Left lobe of liver (tissue), 2 donors: ENCODE measurements around the gene TLK1. TPM values are rescaled to one million over a fixed set of nuclear protein-coding genes. Genes with fewer than 3 reads are reported as not detected.

ENCODE experiments used
- ATAC-seq: fragments of 200-7000 bp; cut with Tn5 transposase; one replicate; pipeline ENCODE4 v1.9.1; 2020; ENCODE audit warnings: mild to moderate bottlenecking, moderate library complexity
- DNase-seq: peaks from one replicate; pipeline ENCODE4 v3.0.0-alpha.2; 2020; ENCODE audit warnings: low spot score
- total RNA-seq: library from RNA; stranded (reverse); gene quantifications from one replicate; pipeline ENCODE4 v1.2.1, GENCODE V29; 2021
- donor health status: DM: no; HTN: no; CAD: no; lungs with moderate emphysema.
- donor health status: DM: no; HTN: yes; CAD: no.

TLK1 gene
- total RNA-seq, 1 donor from 2014 or later, result 35.7 TPM

GRCh38 chr2:170971071-170971470 lies 189.6 kb downstream of the TLK1 start:
- DNase-seq, result no peak
- no peak for ATAC-seq

GRCh38 chr2:170969872-170970496 lies 190.7 kb downstream of the TLK1 start:
- no peak for DNase-seq
- ATAC-seq, result no peak

GRCh38 chr2:170969030-170969429 lies 191.7 kb downstream of the TLK1 start:
- ATAC-seq, result no peak
- DNase-seq, result no peak

GRCh38 chr2:170968205-170969003 lies 192.3 kb downstream of the TLK1 start:
- DNase-seq, result no peak
- no peak for ATAC-seq

- ATAC-seq, result no peak
- DNase-seq, result no peak
Observed at GRCh38 chr2:170967553-170967952, 193.1 kb downstream of the TLK1 start.

- ATAC-seq (peak; percentile 87), DNase-seq (peak; percentile 58)
Observed at GRCh38 chr2:170966648-170967396, 193.9 kb downstream of the TLK1 start.

- ATAC-seq (no peak), DNase-seq (no peak)
Observed at GRCh38 chr2:170965446-170966225, 195.1 kb downstream of the TLK1 start.

GRCh38 chr2:170963386-170963785 lies 197.3 kb downstream of the TLK1 start:
- DNase-seq, result no peak
- no peak for ATAC-seq

- ATAC-seq (no peak), DNase-seq (no peak)
Observed at GRCh38 chr2:170953941-170954340, 206.8 kb downstream of the TLK1 start.

- DNase-seq (no peak), ATAC-seq (no peak)
Observed at GRCh38 chr2:170950221-170950761, 210.4 kb downstream of the TLK1 start.

- DNase-seq (no peak), ATAC-seq (no peak)
Observed at GRCh38 chr2:170949415-170949814, 211.3 kb downstream of the TLK1 start.

GRCh38 chr2:170944545-170944944 lies 216.1 kb downstream of the TLK1 start:
- no peak for DNase-seq
- peak; percentile 83 for ATAC-seq

GRCh38 chr2:170943596-170943995 lies 217.1 kb downstream of the TLK1 start:
- ATAC-seq (no peak), DNase-seq (no peak)

GRCh38 chr2:170943041-170943440 lies 217.7 kb downstream of the TLK1 start:
- DNase-seq (no peak), ATAC-seq (no peak)

- ATAC-seq (no peak), DNase-seq (no peak)
Observed at GRCh38 chr2:170942615-170943014, 218.1 kb downstream of the TLK1 start.

Other genes starting within 250 kb of the TLK1 start
- 30.4 TPM for gene GORASP2, start 231.6 kb downstream of the TLK1 start, total RNA-seq